GM10266 (cell line): Measurements from ENCODE around the gene TMEM11.
"Not testable (repeated sequence)": the region's sequence is repeated elsewhere in the genome, so short reads cannot be mapped to it uniquely, and the experiment has no call there.

ENCODE experiments used
- DNase-seq: peaks from one replicate; pipeline ENCODE4 v3.0.0; 2012; ENCODE audit errors: extremely low spot score
- TF ChIP-seq, protein P1 (sequence below): IDR thresholded peaks from 2 replicates; pipeline ENCODE4 v1.5.1; 2012; ENCODE audit warnings: mild to moderate bottlenecking, low read depth; ENCODE audit not compliant: control insufficient read depth, insufficient read depth; ENCODE audit errors: missing control alignments

Gene TMEM11

DNA sequence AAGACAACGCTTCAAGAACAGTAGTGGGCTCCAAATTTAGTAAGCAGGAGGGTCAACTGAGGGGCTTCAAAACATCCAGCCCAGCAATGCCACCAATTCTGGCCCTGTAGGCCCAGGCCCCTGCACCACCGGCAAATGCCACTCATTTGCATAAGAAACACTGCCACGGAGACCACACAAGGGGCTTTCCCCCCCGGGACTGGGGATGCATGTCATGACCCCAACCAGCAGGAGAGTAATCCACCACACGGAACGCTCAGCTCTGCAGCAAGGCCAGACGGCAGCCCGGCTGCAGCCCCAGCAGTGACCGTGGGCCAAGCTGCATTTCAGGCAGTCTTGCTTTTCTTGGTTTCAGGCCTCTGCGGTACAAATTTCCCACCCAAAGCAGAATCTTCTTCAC lies 14.1 kb downstream of the TMEM11 start:
- DNase-seq: no peak
- TF ChIP-seq, protein P1, sequence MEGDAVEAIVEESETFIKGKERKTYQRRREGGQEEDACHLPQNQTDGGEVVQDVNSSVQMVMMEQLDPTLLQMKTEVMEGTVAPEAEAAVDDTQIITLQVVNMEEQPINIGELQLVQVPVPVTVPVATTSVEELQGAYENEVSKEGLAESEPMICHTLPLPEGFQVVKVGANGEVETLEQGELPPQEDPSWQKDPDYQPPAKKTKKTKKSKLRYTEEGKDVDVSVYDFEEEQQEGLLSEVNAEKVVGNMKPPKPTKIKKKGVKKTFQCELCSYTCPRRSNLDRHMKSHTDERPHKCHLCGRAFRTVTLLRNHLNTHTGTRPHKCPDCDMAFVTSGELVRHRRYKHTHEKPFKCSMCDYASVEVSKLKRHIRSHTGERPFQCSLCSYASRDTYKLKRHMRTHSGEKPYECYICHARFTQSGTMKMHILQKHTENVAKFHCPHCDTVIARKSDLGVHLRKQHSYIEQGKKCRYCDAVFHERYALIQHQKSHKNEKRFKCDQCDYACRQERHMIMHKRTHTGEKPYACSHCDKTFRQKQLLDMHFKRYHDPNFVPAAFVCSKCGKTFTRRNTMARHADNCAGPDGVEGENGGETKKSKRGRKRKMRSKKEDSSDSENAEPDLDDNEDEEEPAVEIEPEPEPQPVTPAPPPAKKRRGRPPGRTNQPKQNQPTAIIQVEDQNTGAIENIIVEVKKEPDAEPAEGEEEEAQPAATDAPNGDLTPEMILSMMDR: no peak

DNA sequence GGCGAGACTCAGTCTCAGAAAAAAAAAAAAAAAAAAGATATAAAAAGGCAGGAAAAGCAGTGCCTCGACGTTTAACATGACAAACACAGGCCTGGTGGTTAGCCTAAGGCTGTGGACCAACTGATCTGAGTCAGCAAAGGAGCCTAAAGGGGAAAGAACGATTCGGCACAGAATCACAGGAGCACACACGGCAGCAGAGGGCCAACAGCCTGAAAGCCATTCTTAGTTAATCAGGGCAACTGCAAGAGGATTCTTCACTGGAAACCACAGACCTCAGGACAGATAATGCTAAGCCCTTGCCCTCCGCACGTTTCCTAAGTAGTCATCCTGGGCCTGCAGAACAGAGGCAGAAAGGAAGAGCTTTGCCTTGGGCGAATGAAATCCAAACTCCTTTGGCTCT lies 14.7 kb downstream of the TMEM11 start:
- TF ChIP-seq, protein P1: no peak
- DNase-seq: no peak

DNA sequence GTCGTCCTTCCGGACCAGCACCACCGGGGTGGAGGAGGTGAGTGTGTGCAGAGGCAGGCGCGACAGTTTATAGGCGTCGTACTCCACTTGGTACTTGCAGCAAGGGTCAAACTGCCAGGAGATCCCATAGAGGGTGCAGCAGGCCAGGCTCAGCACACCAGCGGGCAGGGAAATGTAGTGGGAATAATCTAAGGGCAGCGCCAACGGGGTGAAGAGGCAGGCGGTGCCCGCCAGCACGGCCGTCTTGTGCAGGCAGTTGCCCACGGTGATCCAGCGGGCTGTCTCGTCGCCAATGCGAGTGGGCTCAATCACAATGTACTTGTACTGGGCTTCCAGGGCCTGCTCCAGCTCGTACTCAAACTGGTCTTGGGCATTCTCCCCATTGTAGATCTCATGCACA lies 15.6 kb downstream of the TMEM11 start:
- DNase-seq: no peak
- TF ChIP-seq, protein P1: no peak

DNA sequence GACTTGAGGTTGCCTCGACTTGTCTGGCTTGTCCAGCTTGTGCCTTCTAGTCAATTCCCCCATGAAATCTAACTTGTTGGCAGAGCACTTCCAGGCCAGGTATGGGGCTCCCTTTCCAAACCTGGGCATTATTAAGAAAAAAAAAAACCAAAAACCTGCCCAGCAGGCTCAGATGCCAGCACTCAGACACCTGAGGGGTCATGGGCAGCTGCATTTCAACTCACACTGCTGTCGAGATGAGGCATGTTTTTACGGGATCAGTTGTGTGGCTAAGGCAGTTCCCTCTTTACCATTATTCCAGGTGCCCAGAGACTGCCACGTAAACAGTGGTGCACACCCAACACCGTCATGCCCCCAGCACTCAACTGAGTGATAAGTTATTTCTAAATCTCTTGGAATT lies 17.8 kb downstream of the TMEM11 start:
- TF ChIP-seq, protein P1: no peak
- DNase-seq: no peak

DNA sequence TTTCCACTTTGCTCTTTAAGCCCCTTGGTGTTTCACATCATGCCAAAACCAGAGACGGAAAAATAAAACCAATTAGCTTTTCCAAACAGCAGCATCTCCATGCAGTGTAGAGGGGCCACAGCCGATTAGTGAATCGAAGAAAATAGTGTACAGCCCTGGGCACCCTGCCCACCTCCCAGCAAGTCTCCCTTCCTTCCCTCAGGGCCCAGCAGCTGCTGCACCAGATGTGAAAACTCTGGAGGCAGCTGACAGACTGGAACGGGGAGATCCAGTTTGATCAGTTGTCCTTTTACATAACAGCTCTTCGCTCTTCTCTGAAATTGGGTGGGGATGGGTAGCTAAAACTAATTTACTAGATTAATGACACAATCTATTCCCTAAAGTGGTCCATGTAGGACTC lies 19.3 kb downstream of the TMEM11 start:
- DNase-seq: no peak

DNA sequence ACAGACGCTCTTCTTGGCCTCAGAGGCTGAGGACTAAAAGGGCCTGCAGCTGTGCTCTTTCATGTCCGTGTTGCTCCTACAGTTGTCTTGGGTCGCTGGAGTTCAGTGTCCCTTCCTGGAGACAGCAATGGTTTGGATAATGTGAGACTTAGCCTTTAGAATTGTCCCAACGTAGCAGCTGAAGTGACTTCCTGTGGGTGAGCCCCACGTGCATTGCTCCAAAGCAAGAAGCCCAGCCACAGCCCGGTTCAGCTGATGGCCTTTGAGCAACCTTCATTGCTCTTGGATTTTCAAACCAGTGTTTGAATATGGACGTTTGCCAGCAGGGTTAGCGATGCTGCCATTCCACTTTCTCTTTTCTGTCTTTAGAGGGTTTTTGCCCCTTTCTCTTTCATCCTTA lies 19.7 kb downstream of the TMEM11 start:
- TF ChIP-seq, protein P1: no peak
- DNase-seq: no peak

More for the DNA sequence above, 19.3 kb downstream of the TMEM11 start:
- TF ChIP-seq, protein P1: no peak

DNA sequence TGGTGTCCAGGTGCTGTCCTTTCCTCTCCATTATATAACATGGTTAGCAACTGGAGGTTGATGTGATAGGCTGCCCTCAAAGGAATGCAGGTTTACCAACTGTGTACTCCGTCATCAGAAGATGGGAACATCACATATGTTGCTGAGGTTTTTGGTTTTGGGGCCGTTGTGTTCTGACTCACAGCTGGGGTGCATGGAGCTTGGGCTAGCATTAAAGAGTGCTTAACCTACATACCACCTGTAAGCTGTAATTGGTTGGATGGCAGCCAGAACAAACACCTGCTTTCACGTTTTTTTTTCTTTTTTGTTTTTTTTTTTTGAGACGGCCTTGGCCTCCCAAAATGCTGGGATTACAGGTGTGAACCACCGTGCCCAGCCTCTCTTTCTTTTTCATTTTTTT lies 20.9 kb downstream of the TMEM11 start:
- TF ChIP-seq, protein P1: no peak
- DNase-seq: no peak

DNA sequence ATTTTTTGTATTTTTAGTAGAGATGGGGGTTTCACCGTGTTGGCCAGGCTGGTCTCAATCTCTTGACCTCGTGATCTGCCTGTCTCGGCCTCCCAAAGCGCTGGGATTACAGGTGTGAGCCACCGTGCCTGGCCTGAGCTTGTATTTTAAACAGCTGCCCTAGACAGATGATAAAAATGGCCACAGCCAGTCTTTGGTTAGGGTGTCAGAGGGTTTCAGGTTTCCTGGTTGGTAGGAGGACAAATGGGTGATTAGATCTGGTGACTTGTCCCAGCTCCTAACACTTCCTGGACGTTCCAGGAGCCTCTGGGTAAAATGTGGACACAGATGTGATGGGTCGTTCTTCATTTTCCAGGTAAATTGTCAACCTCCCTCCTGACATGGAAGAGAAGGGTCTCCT lies 21.5 kb downstream of the TMEM11 start:
- DNase-seq: not testable (repeated sequence)
